ENCODE results near the gene SLC35F2.

The SLC35F2 gene

DNA sequence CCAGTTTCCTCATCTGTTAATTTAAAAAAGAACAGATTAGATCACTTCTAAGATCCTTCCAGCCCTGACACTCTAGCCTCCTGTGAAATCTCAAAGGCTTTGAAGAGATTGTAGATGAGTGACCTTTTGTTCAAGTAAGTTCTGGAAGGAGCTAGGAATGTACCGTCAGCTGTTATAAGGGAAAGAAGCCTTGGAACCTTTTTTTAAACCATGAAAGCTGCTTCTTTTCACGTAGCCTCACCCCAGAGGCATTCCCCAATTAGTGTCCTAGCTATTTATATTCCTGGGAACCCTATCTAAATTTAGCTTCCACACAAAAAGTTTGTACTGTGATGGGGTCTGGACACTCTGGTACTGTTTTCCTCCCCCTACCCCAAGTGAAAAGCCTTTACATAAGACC, 111.0 kb downstream of the SLC35F2 start:
- Histone ChIP-seq H4K20me1 (ENCODE audit: insufficient read depth, low read length) (no peaks in the 10 kb centered on the region), H3K9ac (ENCODE audit: low read length) (no peak overlapping the region), H3K9me3 (replicated peaks; ENCODE audit: insufficient read depth, low read length) (no peaks in the 10 kb centered on the region), H2AFZ (ENCODE audit: low read length) (no peak overlapping the region), H3K79me2 (ENCODE audit: low read length) (no peaks in the 10 kb centered on the region), H3K4me1 (ENCODE audit: low read length) (no peaks in the 10 kb centered on the region), H3K27ac (ENCODE audit: low read length) (no peak overlapping the region), H3F3A (ENCODE audit: insufficient read depth, low read length) (no peaks in the 10 kb centered on the region), H3K4me3 (ENCODE audit: low read length) (no peak overlapping the region), H3K27me3 (replicated peaks; ENCODE audit: insufficient read depth, low read length) (no peaks in the 10 kb centered on the region), H3K9me2 (replicated peaks; ENCODE audit: insufficient read depth, low read length) (no peaks in the 10 kb centered on the region), H3K4me2 (ENCODE audit: low read depth, low read length) (no peak overlapping the region), H3K36me3 (replicated peaks; ENCODE audit: insufficient read depth, low read length) (no peaks in the 10 kb centered on the region)
- DNase-seq = no peak
- TF ChIP-seq CTCF (IDR thresholded peaks at IDR 0.05; ENCODE audit: low read length) = no peak
- no peak for TF ChIP-seq EZH2 (optimal IDR thresholded peaks at IDR 0.05; ENCODE audit: low read depth, low read length)

- Histone ChIP-seq H3K27me3 (replicated peaks; ENCODE audit: insufficient read depth, low read length) (no peaks in the 10 kb centered on the region), H3K4me3 (ENCODE audit: low read length) (no peak overlapping the region), H3K36me3 (replicated peaks; ENCODE audit: insufficient read depth, low read length) (no peaks in the 10 kb centered on the region), H2AFZ (ENCODE audit: low read length) (no peak overlapping the region), H3K9me3 (replicated peaks; ENCODE audit: insufficient read depth, low read length) (no peaks in the 10 kb centered on the region), H4K20me1 (ENCODE audit: insufficient read depth, low read length) (no peaks in the 10 kb centered on the region), H3F3A (ENCODE audit: insufficient read depth, low read length) (no peaks in the 10 kb centered on the region), H3K79me2 (ENCODE audit: low read length) (no peaks in the 10 kb centered on the region), H3K9me2 (replicated peaks; ENCODE audit: insufficient read depth, low read length) (no peaks in the 10 kb centered on the region), H3K27ac (ENCODE audit: low read length) (no peak overlapping the region), H3K4me2 (ENCODE audit: low read depth, low read length) (no peak overlapping the region), H3K9ac (ENCODE audit: low read length) (no peak overlapping the region), H3K4me1 (ENCODE audit: low read length) (no peaks in the 10 kb centered on the region)
- DNase-seq = no peak
- TF ChIP-seq EZH2 (optimal IDR thresholded peaks at IDR 0.05; ENCODE audit: low read depth, low read length) (no peak), CTCF (IDR thresholded peaks at IDR 0.05; ENCODE audit: low read length) (no peak), EZH2phosphoT487 (IDR thresholded peaks at IDR 0.05; ENCODE audit: low read length) (no peak)
Measured at GRCh38 chr11:107744736-107745135, 113.9 kb downstream of the SLC35F2 start.

- H3K4me1 ChIP-seq (ENCODE audit: low read length) = no peaks in the 10 kb centered on the region
- H3K9me3 ChIP-seq (replicated peaks; ENCODE audit: insufficient read depth, low read length) = no peaks in the 10 kb centered on the region
- no peaks in the 10 kb centered on the region for H3K36me3 ChIP-seq (replicated peaks; ENCODE audit: insufficient read depth, low read length)
- H4K20me1 ChIP-seq (ENCODE audit: insufficient read depth, low read length) = no peaks in the 10 kb centered on the region
- no peak for DNase-seq
- H2AFZ ChIP-seq (ENCODE audit: low read length) = no peak overlapping the region
- TF ChIP-seq EZH2phosphoT487 (IDR thresholded peaks at IDR 0.05; ENCODE audit: low read length) (no peak), EZH2 (optimal IDR thresholded peaks at IDR 0.05; ENCODE audit: low read depth, low read length) (no peak), CTCF (IDR thresholded peaks at IDR 0.05; ENCODE audit: low read length) (no peak)
- no peaks in the 10 kb centered on the region for H3F3A ChIP-seq (ENCODE audit: insufficient read depth, low read length)
- H3K4me3 ChIP-seq (ENCODE audit: low read length) = no peak overlapping the region
- H3K9me2 ChIP-seq (replicated peaks; ENCODE audit: insufficient read depth, low read length) = no peaks in the 10 kb centered on the region
- H3K79me2 ChIP-seq (ENCODE audit: low read length) = no peaks in the 10 kb centered on the region
- no peak overlapping the region for H3K27ac ChIP-seq (ENCODE audit: low read length)
- no peaks in the 10 kb centered on the region for H3K27me3 ChIP-seq (replicated peaks; ENCODE audit: insufficient read depth, low read length)
- no peak overlapping the region for H3K4me2 ChIP-seq (ENCODE audit: low read depth, low read length)
- no peak overlapping the region for H3K9ac ChIP-seq (ENCODE audit: low read length)
Measured at GRCh38 chr11:107743191-107743590, 115.4 kb downstream of the SLC35F2 start.

Measured in MM.1S (cell line).